ENCODE data around the gene CEP57L1. TPM values are rescaled to one million over a fixed set of nuclear protein-coding genes. Genes with fewer than 3 reads are reported as not detected.

CEP57L1 gene
- total RNA-seq, 1 experiment from 2014 or later, result 26.4 TPM

- DNase-seq (no peak), ATAC-seq (no peak)
- TF ChIP-seq EZH2 (IDR thresholded peaks at IDR 0.05; ENCODE audit: low read length, unreplicated experiment) (no peak), EZH2phosphoT487 (IDR thresholded peaks at IDR 0.05; ENCODE audit: borderline replicate concordance, low read length) (no peak), CTCF (conservative IDR thresholded peaks at IDR 0.05; ENCODE audit: low read depth, low read length) (no peak)
- H3K27ac ChIP-seq (ENCODE audit: low read length), result no peak overlapping the region
- H3K4me1 ChIP-seq (ENCODE audit: insufficient read depth, low read length), result 0 out of 2 replicates have a peak, but pooled peaks cover 4% of the 10 kb centered on the region
- no peaks in the 10 kb centered on the region for H3K36me3 ChIP-seq (ENCODE audit: low read depth, low read length)
- H4K20me1 ChIP-seq (ENCODE audit: low read length), result no peaks in the 10 kb centered on the region
- no peaks in the 10 kb centered on the region for H3K9me2 ChIP-seq (replicated peaks; ENCODE audit: low read length)
- no peak overlapping the region for H3K4me3 ChIP-seq (ENCODE audit: low read length)
- no peaks in the 10 kb centered on the region for H3K9me3 ChIP-seq (ENCODE audit: low read length)
- intact Hi-C loops (cut with micrococcal nuclease), result loop anchor here (5.0 kb wide), 2 partner anchors 232 to 512 kb away; no protein-coding TSS in a partner anchor
- no peak overlapping the region for H3K4me2 ChIP-seq (ENCODE audit: low read length)
- no TSS peak for BruUV-seq (replicated peaks)
- H3F3A ChIP-seq (ENCODE audit: low read length, unreplicated experiment), result no peaks in the 10 kb centered on the region
- no peak overlapping the region for H2AFZ ChIP-seq (ENCODE audit: low read length)
- H3K27me3 ChIP-seq (ENCODE audit: low read length), result no peaks in the 10 kb centered on the region
- ChIA-PET POLR2A (ENCODE audit: unreplicated experiment) (no interaction called here), CTCF (no interaction called here)
- H3K9ac ChIP-seq (ENCODE audit: low read length), result no peak overlapping the region
- no peaks in the 10 kb centered on the region for H3K79me2 ChIP-seq (ENCODE audit: low read length)
These were observed 25.6 kb upstream of the CEP57L1 start for GRCh38 chr6:109069746-109070145.

DNA sequence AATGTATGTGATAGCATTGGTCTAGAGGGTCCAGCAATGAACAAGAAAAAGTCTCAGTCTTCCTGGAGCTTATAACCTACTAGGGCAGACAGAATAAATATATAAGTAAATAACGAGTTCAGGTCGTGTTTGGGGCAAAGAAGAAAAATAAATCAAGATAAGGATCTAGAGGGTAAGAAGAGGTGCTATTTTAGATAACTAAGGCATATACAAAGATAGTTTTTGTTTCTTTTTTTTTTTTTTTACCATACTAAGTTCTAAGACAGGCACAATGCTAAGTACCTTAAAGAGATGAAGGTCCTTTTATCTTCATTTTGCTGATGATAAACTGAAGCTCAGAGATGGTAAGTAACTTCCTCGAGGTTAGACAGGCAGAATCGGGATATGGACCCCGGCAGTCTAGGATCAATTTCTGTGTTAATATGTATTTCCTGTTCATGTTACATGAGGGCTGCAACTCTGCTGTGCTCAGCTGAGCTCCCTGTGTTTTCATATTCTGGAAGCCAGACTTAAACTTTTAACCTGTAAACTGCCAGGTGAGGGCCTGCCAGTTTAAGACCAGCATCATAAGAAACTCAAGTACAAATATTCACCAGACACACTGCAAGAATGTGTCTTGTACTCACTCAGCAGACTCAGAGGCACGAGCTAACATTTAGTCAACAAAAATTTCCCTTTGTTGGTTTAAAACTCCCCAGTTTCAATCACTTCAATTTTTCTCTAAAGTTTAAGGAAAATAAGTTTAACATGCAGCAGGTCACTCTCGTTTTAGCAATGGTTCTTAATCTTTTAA lies 24.0 kb upstream of the CEP57L1 start:
- no peaks in the 10 kb centered on the region for H3K79me2 ChIP-seq (ENCODE audit: low read length)
- 0 out of 2 replicates have a peak, but pooled peaks cover 4% of the 10 kb centered on the region for H3K4me1 ChIP-seq (ENCODE audit: insufficient read depth, low read length)
- ATAC-seq, result no peak
- H3K9ac ChIP-seq (ENCODE audit: low read length), result no peak overlapping the region
- no peak overlapping the region for H3K4me2 ChIP-seq (ENCODE audit: low read length)
- H4K20me1 ChIP-seq (ENCODE audit: low read length), result no peaks in the 10 kb centered on the region
- no peak for TF ChIP-seq CTCF (conservative IDR thresholded peaks at IDR 0.05; ENCODE audit: low read depth, low read length)
- TF ChIP-seq EZH2phosphoT487 (IDR thresholded peaks at IDR 0.05; ENCODE audit: borderline replicate concordance, low read length), result no peak
- TF ChIP-seq EZH2 (IDR thresholded peaks at IDR 0.05; ENCODE audit: low read length, unreplicated experiment), result no peak
- DNase-seq, result no peak
- no peak overlapping the region for H3K27ac ChIP-seq (ENCODE audit: low read length)
- no peaks in the 10 kb centered on the region for H3F3A ChIP-seq (ENCODE audit: low read length, unreplicated experiment)
- no TSS peak for BruUV-seq (replicated peaks)
- intact Hi-C loops (cut with micrococcal nuclease), result loop anchor here (5.0 kb wide), 2 partner anchors 234 to 514 kb away; no protein-coding TSS in a partner anchor
- no peaks in the 10 kb centered on the region for H3K9me3 ChIP-seq (ENCODE audit: low read length)
- no peak overlapping the region for H2AFZ ChIP-seq (ENCODE audit: low read length)
- ChIA-PET CTCF (interaction anchor here (0.6 kb wide), 1 partner anchor 335 kb away, joined by 10 read pairs; no protein-coding TSS in a partner anchor), POLR2A (ENCODE audit: unreplicated experiment) (interaction anchor here (0.6 to 0.7 kb wide), 2 partner anchors 106 to 169 kb away, joined by 4 to 8 read pairs; no protein-coding TSS in a partner anchor)
- no peaks in the 10 kb centered on the region for H3K9me2 ChIP-seq (replicated peaks; ENCODE audit: low read length)
- H3K36me3 ChIP-seq (ENCODE audit: low read depth, low read length), result no peaks in the 10 kb centered on the region
- no peaks in the 10 kb centered on the region for H3K27me3 ChIP-seq (ENCODE audit: low read length)
- no peak overlapping the region for H3K4me3 ChIP-seq (ENCODE audit: low read length)
